DMS53 treated with DMSO at 0.1 percent for 48 hours (cell line): ENCODE results near the gene LANCL1.

ENCODE experiments used
- DNase-seq: peaks from one replicate; lab custom pipeline; 2025; ENCODE audit not compliant: unreplicated experiment; lab: John Stamatoyannopoulos, UW

LANCL1 gene

DNA sequence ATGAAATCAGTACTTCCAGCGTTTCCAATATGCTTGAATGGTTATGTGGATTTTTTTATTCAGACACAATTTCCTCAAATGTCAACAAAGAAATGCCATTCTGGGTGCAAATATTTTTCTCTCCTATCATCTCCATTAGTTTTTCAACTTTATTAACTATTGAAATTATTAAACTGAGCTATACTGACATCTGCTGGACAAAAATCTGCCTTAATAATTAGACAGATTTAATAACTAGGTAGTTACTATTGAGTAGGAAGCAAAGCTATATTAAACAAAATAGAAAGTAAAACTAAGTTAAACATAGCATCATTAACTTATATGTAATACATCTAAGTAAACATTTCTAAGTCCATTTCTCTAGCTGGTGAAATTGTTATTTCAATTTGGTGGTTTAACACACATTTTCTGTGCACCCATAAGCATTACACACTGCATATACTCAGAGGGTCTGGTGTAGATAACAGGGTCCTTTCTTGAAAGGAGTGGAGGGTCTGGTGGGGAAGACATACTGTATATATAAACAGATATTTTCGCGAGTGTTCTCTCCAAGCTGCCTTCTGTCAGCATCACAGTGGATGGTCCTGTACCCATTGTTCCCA lies 77.0 kb downstream of the LANCL1 start:
- no peak for DNase-seq

DNA sequence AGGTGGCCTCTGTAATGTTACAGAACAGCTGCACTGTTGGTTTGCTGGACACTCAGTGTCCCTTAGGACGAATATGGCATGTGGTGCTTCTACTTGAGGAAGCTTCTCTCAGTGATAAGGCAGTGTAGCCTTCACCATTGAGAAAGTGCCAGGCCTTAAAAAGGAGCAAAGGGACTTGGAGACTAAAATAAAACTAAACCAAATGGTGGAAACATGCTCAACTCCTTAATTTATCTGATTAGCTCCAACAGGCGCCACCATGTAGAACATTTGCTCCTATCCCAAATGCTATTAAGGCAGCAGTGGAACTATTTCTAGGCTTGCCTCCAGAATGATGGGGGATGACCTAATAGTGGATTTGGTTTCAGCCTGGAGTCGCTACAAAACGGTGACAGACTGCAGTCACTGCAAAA lies 84.1 kb downstream of the LANCL1 start:
- DNase-seq: no peak

DNA sequence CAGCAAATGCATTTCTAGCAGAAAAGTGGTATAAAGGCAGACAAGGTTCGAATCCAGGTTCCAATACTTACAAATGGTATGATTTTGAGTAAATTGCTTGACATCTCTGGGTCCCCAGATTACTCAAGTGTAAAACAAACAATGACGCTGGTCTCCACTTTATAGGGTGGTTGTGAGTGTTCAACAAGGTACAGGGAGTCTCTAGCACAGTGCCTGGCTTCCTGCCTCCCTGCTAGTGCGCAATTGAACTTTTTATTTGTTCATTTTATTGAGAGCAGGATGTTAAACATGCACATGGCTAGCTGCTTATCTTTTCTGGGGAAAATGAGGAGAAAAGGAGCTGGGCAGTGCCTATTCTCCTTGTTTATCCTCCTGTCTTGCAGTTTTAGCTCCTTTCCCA lies 86.7 kb downstream of the LANCL1 start:
- DNase-seq: no peak

DNA sequence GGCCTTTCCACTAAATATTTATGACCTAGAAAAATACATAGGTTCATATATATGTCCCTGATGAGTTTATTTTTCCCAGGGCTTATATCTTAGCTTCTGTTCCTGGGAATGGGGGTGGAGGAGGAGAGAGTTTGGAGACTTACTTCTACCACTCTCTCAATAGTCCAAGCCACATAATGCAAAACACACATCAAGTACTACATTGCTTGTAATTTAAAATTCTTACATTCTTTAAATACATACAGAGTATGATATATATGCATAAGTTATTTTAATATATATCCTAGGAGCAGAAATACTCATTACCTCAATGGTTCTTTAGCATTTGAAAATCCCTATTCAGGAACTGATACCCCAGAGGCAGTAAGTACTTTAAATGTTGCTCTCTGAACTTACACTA lies 88.4 kb downstream of the LANCL1 start:
- DNase-seq: no peak

DNA sequence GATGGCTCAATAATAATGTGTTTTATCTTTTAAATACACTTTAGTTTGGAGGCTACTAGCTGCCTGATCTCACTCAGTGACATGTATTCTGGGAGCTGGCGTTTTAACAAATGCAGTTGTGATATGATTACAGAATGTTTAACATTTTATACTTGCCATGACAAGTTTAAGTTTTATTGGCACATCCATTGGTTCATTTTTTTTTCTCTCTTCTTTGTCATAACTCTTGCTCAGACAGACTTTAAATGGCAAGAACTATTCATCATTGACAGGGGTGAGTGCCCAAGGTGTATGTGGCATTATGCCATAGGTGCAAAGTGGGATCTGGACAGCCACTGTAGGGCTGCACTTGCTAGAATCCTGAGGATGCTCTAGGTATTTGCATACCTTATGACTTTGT lies 89.5 kb downstream of the LANCL1 start:
- no peak for DNase-seq
